GM12801 (cell line): ENCODE data around the gene DNAJC11.

Experiments
- TF ChIP-seq, protein P1 (sequence below): IDR thresholded peaks from one replicate; pipeline ENCODE4 v1.5.1; 2011; ENCODE audit warnings: control low read depth; ENCODE audit not compliant: insufficient read length; ENCODE audit errors: extremely low read depth

DNAJC11 gene

DNA sequence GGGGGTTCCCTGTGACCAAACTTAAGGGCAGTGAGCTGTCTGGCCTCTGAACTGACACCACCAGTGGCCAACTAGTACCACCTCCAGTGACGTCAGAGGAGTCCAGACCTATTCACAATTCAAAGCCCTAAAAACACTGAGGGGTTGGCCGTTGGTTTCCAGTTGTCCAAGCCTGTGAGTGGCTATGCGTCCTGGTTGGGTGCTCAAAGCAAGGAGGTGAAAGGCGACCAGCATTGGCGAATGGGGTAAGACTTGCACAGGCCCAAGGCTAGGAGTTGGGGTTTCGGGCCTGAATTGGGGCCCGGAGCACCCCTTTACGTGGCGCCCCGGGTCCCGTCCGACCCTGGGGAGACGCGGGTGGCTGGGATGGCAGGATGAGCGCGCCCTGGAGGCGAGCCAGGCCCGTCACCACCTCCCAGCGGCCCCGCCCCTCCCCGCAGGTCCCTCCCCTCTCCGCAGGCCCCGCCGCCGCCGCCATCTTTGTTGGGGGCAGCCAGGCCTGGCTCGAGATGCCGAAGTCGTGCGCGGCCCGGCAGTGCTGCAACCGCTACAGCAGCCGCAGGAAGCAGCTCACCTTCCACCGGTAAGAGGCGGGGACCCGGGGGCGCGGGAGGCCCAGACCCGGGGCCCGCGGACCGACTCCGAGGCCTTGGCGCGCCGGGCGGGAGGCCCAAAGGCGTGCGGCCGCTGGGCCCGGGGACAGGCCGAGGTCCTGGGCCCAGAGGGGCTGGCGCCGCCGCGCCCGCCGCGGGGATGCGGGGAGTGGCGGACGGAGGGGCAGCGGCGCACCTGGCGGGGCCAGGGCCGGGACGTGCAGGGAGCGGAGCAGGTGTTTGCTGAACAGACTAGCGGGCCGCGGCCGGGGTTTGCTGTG lies 76.7 kb downstream of the DNAJC11 start, which contains the start of gene THAP3:
THAP3 (plus strand) TSS at position 159 of the 874 bp plus-strand sequence; CDS start at position 510, 351 bp downstream.
- TF ChIP-seq, protein P1, sequence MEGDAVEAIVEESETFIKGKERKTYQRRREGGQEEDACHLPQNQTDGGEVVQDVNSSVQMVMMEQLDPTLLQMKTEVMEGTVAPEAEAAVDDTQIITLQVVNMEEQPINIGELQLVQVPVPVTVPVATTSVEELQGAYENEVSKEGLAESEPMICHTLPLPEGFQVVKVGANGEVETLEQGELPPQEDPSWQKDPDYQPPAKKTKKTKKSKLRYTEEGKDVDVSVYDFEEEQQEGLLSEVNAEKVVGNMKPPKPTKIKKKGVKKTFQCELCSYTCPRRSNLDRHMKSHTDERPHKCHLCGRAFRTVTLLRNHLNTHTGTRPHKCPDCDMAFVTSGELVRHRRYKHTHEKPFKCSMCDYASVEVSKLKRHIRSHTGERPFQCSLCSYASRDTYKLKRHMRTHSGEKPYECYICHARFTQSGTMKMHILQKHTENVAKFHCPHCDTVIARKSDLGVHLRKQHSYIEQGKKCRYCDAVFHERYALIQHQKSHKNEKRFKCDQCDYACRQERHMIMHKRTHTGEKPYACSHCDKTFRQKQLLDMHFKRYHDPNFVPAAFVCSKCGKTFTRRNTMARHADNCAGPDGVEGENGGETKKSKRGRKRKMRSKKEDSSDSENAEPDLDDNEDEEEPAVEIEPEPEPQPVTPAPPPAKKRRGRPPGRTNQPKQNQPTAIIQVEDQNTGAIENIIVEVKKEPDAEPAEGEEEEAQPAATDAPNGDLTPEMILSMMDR, result no peak

DNA sequence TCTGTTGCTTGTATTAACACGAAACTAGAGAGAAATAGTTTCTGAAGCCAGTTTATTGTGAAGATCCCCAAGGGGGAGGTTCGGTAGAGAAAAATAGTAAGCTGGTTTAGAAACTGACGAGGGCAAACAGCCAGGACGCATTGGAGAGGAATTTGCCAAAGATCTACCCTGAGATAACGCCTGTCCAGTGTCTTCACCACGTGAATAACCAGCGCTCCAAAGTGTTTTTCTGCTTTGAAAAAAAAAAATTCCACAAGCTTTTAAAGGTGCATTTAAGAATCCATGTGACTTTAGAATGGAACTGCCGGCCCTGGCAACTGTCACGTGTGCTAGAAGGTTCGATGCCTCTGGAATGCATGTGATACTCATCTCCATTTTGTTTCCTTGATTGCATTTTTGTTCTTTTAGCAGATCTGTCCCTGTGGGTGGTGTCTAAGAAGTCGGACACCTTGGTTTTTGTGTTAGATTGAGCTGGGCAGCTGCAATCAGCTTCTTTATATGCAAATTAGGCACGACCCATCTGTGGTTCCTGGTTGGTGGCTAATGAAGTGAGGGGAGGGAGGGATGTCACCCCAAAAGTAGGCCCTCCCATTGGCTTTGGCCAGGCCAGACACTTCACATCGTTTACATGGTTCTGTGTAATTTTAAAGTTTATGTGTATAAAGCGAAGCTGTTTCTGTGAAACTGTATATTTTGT lies 78.2 kb downstream of the DNAJC11 start:
- TF ChIP-seq, protein P1, result no peak

DNA sequence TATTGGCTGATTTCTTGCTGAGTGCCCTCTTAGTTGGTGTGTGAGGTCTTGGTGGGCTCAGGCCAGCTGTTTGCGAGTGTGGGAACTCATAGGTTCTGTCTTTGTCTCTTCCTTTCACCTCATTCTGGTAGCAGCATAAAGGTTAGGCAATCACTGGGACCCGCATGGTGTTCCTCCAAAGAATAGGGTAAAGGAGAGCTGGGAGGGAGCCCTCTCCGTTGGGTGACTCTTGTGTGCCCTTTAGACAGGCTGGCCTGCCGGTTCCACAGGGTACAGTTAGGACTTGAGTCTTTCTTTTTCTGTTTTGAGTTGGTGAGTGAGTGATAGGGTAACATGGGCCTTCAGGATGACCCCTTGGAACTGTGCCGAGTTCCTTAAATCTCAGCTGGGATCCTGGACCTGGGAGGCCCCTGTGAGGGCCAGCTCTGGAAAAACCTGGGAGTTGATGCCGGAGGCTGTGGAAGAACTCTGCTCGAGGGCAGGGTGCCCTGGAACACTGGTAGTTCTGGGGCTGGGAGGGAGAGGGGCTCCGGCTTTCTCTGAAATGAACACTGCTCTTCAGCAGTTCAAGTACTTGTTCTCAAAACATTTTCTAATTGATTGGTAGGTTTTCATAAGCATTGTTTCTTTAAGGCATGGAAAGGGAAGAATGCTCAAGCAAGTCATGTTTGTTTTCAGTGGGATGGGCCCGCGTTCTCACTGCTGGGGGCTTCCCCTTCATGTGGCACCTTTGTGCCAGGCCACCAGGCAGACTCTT lies 79.0 kb downstream of the DNAJC11 start:
- TF ChIP-seq, protein P1, result no peak

DNA sequence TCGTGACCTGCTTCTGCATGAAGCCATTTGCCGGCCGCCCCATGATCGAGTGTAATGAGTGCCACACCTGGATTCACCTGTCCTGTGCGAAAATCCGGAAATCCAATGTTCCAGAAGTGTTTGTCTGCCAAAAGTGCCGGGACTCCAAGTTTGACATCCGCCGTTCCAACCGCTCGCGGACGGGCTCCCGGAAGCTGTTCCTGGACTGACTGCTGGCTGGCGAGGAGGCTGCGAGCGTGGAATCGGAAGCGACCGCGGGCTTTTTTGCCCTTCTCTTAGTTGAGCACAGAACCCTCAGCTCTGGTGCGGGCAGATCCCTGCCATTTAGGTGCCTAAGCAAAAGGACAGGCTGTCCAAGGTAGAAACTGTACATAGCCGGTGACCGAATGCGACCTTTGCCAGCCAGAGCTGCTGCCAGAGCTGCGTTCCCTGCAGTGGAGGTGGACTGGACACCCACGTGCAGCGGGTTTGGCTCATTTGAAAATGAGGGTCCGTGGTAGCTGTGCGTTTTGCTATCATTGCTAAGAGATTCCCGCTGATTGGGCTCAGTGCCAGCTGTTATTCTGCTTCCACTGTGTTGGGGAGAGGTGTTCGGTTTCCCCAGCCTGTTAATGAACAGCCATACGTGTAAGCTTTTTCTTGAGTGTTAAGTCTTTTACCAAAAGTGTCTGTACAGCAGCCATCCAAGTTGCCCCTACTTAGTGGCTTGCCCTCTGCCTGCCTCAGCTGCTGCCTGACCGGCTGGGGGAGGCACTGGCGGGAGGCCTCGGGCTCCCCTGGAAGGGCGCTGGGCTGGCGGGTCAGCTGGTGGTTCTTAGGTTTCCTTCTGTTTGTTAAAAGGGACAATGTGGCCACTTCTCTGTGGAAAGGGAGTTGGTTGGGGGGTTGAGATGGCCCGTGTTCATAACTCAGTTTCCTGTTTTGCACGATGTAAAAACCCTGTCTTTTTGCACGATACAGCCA lies 79.9 kb downstream of the DNAJC11 start:
- TF ChIP-seq, protein P1, result no peak

DNA sequence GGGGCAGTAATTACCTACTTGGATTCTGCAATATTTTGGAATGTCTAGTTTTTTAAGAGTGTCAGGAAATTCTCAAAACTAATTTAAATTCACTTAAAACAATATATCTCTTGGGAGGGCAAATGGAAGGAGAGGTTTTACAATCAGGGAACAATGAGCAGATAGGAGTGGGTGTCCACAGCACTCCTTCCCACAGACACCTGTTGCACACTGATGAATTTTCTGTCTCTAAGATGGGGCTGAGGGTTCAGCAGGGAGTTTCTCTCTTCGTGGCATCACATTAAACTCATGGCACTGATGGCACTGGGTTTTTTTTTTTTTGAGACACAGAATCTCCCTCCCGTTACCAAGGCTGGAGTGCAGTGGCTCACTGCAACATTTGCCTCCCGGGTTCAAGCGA lies 82.6 kb downstream of the DNAJC11 start:
- TF ChIP-seq, protein P1, result no peak

DNA sequence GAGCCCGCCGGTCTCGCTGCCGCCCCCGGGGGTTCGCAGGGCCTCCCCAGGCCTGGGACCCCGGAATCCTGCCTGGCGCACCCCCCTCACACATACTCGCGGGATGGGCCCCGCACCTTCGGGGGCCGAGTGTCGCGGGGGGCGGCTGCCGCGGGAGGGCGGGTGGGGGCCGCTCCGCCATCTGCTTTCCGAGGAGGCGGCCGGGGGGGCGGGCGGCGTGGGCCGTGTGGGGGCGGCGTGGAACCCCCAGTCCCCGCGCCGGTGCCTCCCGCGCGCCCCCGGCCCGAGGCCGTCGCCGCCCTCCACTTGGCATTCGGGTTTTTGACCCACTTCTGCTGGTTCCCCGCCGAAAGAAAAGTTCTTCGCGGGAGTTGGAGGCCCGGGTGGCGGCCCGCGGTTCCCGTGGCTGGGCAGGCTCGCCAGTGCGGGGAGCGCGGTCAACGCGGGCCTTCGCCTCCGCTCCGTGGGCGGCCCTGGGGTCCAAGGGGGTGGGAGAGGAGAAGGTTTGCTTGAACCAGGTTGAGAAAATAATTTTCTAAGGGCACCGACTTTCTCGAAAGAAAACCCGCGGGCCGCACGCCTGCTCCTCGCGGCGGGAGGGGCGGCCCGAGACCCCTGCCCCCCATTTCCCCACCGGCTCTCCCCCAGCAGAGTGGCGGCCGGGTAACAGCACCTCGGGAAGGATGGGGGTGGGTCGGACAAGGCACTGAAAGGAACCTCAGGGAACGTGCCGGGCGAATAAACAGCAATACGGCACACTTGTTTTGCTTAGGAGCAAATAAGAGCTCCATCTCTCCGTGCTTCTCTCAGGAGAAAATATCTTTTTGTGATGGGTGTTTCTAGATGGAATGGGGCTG lies 86.5 kb downstream of the DNAJC11 start:
- TF ChIP-seq, protein P1, result no peak
